ENCODE data around the gene FAM107B.

GRCh38 chr10:14531974-14532373 is 242.7 kb downstream of the FAM107B start:
- TF ChIP-seq POLR2AphosphoS5 (IDR thresholded peaks at IDR 0.05; ENCODE audit: low read depth, low read length) (no peak), REST (IDR thresholded peaks at IDR 0.05; ENCODE audit: insufficient read depth in 1 of 2, low read depth in 2 of 2, low read length in 2 of 2) (no peak), SIN3A (IDR thresholded peaks at IDR 0.05; ENCODE audit: borderline replicate concordance, insufficient read depth, low read length) (no peak)

All from PFSK-1 (cell line).